HCT116 (cell line): Measurements from ENCODE around the gene SMARCD1. TPM values are rescaled to one million over a fixed set of nuclear protein-coding genes. Genes with fewer than 3 reads are reported as not detected.

Experiments used
- ATAC-seq: fragments of 200-7000 bp; cut with Tn5 transposase; 2 replicates; pipeline ENCODE4 v1.9.1; 2020; ENCODE audit warnings: mild to moderate bottlenecking, moderate library complexity
- BruUV-seq: library from RNA; stranded (reverse); fragments of 400-500 nt; replicated peaks from 2 replicates; lab custom pipeline; 2021; lab: Mats Ljungman, UMichigan
- CTCF ChIA-PET: fragments of 300-600 bp; sonication (Branson Sonifier 250); formaldehyde crosslinking; loops from one replicate; lab custom pipeline; 2021; ENCODE audit warnings: antibody characterized with exemption; lab: Charles Lee
- POLR2A ChIA-PET: fragments of 300-600, 350-600 bp; sonication (Branson Sonifier 250); formaldehyde crosslinking; loops from one replicate; lab custom pipeline; 2021; ENCODE audit warnings: antibody characterized with exemption; lab: Charles Lee
- RAD21 ChIA-PET, 2 experiments: fragments of 300-600 bp; sonication (Branson Sonifier 250); formaldehyde crosslinking; loops; one replicate each; lab custom pipeline; 2023; ENCODE audit warnings: low total read pairs in 2 of 2; ENCODE audit not compliant: uncharacterized antibody in 2 of 2, unreplicated experiment in 2 of 2, low non-redundant PET in 1 of 2; lab: Charles Lee
- DNase-seq: peaks from one replicate; pipeline ENCODE4 v3.0.0-alpha.2; 2010; ENCODE audit warnings: low read depth, low spot score
- H2AFZ ChIP-seq: fragments of 200-600 bp; shearing (Covaris generic), sonication (generic); 2 replicates; pipeline ENCODE4 v1.6.1; 2017; ENCODE audit warnings: low read depth, mixed run types, mixed read lengths, antibody characterized with exemption, low read length; ENCODE audit not compliant: poor library complexity, severe bottlenecking
- H3K27ac ChIP-seq: 2 replicates; pipeline ENCODE4 v1.5.1; 2012; ENCODE audit warnings: low read depth, low read length
- H3K27me3 ChIP-seq: fragments of 200-600 bp; sonication (generic); 2 replicates; pipeline ENCODE4 v1.6.1; 2016; ENCODE audit warnings: mixed run types, low read length, mixed read lengths; ENCODE audit not compliant: insufficient read depth
- H3K36me3 ChIP-seq, 2 experiments: fragments of 200-500 bp in 1 of 2; fragments of 200-600 bp in 1 of 2; sonication (Bioruptor generic) in 1 of 2; sonication (generic) in 1 of 2; 2 replicates each; pipeline versions ENCODE4 v1.5.1 to v1.6.1; 2014 to 2016; ENCODE audit warnings: low read length in 2 of 2, inconsistent platforms in 1 of 2, mixed read lengths in 1 of 2, mixed run types in 1 of 2; ENCODE audit not compliant: insufficient read depth in 2 of 2, control insufficient read depth in 1 of 2
- H3K4me1 ChIP-seq, 2 experiments: fragments of 200-600 bp in 1 of 2; sonication (generic) in 1 of 2; 2 replicates each; pipeline versions ENCODE4 v1.5.1 to v1.6.1; 2012 to 2017; ENCODE audit warnings: low read length in 2 of 2, inconsistent platforms in 1 of 2, mild to moderate bottlenecking in 1 of 2, mixed read lengths in 1 of 2, mixed run types in 1 of 2, moderate library complexity in 1 of 2; ENCODE audit not compliant: insufficient read depth in 2 of 2, control insufficient read depth in 1 of 2
- H3K4me2 ChIP-seq: fragments of 200-600 bp; sonication (generic); 2 replicates; pipeline ENCODE4 v1.6.1; 2017; ENCODE audit warnings: mixed run types, low read length, mixed read lengths
- H3K4me3 ChIP-seq, 2 experiments: fragments of 200-600 bp in 1 of 2; sonication (generic) in 1 of 2; replicated peaks in 1 of 2; 2 replicates each; pipeline ENCODE4 v1.5.1; 2011 to 2016; ENCODE audit warnings: low read length in 2 of 2, control low read depth in 1 of 2, low read depth in 1 of 2, mild to moderate bottlenecking in 1 of 2, mixed read lengths in 1 of 2, mixed run types in 1 of 2
- H3K79me2 ChIP-seq: fragments of 200-600 bp; sonication (generic); 2 replicates; pipeline ENCODE4 v1.6.1; 2017; ENCODE audit warnings: mild to moderate bottlenecking, mixed run types, low read length, moderate library complexity, mixed read lengths; ENCODE audit not compliant: insufficient read depth
- H3K9ac ChIP-seq: fragments of 200-600 bp; sonication (generic); 2 replicates; pipeline ENCODE4 v1.6.1; 2016; ENCODE audit warnings: low read length, mixed read lengths
- H3K9me2 ChIP-seq: fragments of 200-600 bp; sonication (generic), shearing (Covaris generic); 2 replicates; pipeline ENCODE4 v1.6.1; 2017; ENCODE audit warnings: mixed run types, mild to moderate bottlenecking, moderate library complexity; ENCODE audit not compliant: insufficient read depth
- H3K9me3 ChIP-seq, 2 experiments: fragments of 200-500 bp in 1 of 2; fragments of 200-600 bp in 1 of 2; sonication (Bioruptor generic) in 1 of 2; sonication (generic) in 1 of 2; 2 replicates each; pipeline ENCODE4 v1.6.1; 2014 to 2017; ENCODE audit warnings: low read length in 2 of 2, mixed read lengths in 2 of 2, inconsistent platforms in 1 of 2, low read depth in 1 of 2, mild to moderate bottlenecking in 1 of 2, mixed run types in 1 of 2, moderate library complexity in 1 of 2; ENCODE audit not compliant: control insufficient read depth in 1 of 2, insufficient read depth in 1 of 2
- H4K20me1 ChIP-seq: fragments of 200-600 bp; sonication (generic), shearing (Covaris generic); 2 replicates; pipeline ENCODE4 v1.6.1; 2017; ENCODE audit warnings: mixed run types, mild to moderate bottlenecking, moderate library complexity; ENCODE audit not compliant: insufficient read depth
- CEBPB ChIP-seq: IDR thresholded peaks from 2 replicates; pipeline ENCODE4 v1.6.1; 2012; ENCODE audit warnings: low read depth
- CTCF ChIP-seq, 3 experiments: fragments of 200-600 bp in 1 of 3; sonication (generic) in 1 of 3; IDR thresholded peaks in 2 of 3; conservative IDR thresholded peaks in 1 of 3; 2 replicates each; pipeline ENCODE4 v1.5.1; 2012 to 2017; ENCODE audit warnings: low read depth in 2 of 3, low read length in 2 of 3, antibody characterized with exemption in 1 of 3, borderline replicate concordance in 1 of 3, control low read depth in 1 of 3, mild to moderate bottlenecking in 1 of 3, mixed read lengths in 1 of 3, mixed run types in 1 of 3, moderate library complexity in 1 of 3; ENCODE audit not compliant: insufficient read depth in 1 of 3
- EGR1 ChIP-seq: IDR thresholded peaks from 2 replicates; pipeline ENCODE4 v1.6.1; 2012; ENCODE audit warnings: low read depth
- ELF1 ChIP-seq: IDR thresholded peaks from 2 replicates; pipeline ENCODE4 v1.6.1; 2012; ENCODE audit warnings: low read depth, borderline replicate concordance
- EZH2 ChIP-seq: fragments of 200-600 bp; sonication (generic); IDR thresholded peaks from 2 replicates; pipeline ENCODE4 v1.6.1; 2017; ENCODE audit warnings: antibody characterized with exemption, mixed run types
- FOSL1 ChIP-seq: IDR thresholded peaks from 2 replicates; pipeline ENCODE4 v1.6.1; 2012; ENCODE audit warnings: low read depth
- MAX ChIP-seq: IDR thresholded peaks from 2 replicates; pipeline ENCODE4 v1.6.1; 2012
- POLR2A ChIP-seq: IDR thresholded peaks from 2 replicates; pipeline ENCODE4 v1.7.0; 2011; ENCODE audit warnings: borderline replicate concordance; ENCODE audit not compliant: insufficient read depth, insufficient read length; ENCODE audit errors: extremely low read depth
- POLR2AphosphoS5 ChIP-seq: IDR thresholded peaks from 2 replicates; pipeline ENCODE4 v1.6.1; 2011; ENCODE audit warnings: mild to moderate bottlenecking, low read depth, low read length, moderate library complexity
- RAD21 ChIP-seq: IDR thresholded peaks from 2 replicates; pipeline ENCODE4 v1.6.1; 2012; ENCODE audit warnings: low read depth, mild to moderate bottlenecking
- REST ChIP-seq: IDR thresholded peaks from 2 replicates; pipeline ENCODE4 v1.6.1; 2012; ENCODE audit warnings: low read depth
- SIN3A ChIP-seq: IDR thresholded peaks from 2 replicates; pipeline ENCODE4 v1.6.1; 2012; ENCODE audit warnings: low read depth
- SP1 ChIP-seq: IDR thresholded peaks from 2 replicates; pipeline ENCODE4 v1.6.1; 2012; ENCODE audit warnings: low read depth
- SRF ChIP-seq: IDR thresholded peaks from 2 replicates; pipeline ENCODE4 v1.6.1; 2012; ENCODE audit warnings: low read depth
- TCF7L2 ChIP-seq: IDR thresholded peaks from 2 replicates; pipeline ENCODE4 v1.7.0; 2011; ENCODE audit warnings: borderline replicate concordance, inconsistent platforms; ENCODE audit not compliant: insufficient read depth, insufficient read length; ENCODE audit errors: extremely low read depth
- ZBTB33 ChIP-seq: IDR thresholded peaks from 2 replicates; pipeline ENCODE4 v1.6.1; 2011; ENCODE audit warnings: mild to moderate bottlenecking, low read length, moderate library complexity; ENCODE audit not compliant: insufficient replicate concordance; ENCODE audit errors: extremely low read depth
- ZFX ChIP-seq: fragments of 450-650 bp; IDR thresholded peaks from 2 replicates; pipeline ENCODE4 v1.6.1; 2017
- ZNF274 ChIP-seq: fragments of 200-500 bp; sonication (Bioruptor generic); IDR thresholded peaks from 2 replicates; pipeline ENCODE4 v1.6.1; 2014; ENCODE audit warnings: mild to moderate bottlenecking, low read depth, low read length, inconsistent platforms
- intact Hi-C: fragments of 100-400 bp; cut with micrococcal nuclease; formaldehyde crosslinking; loops from 2 replicates; pipeline ENCODE4 v1.10.0; 2022
- total RNA-seq: library from RNA; stranded (reverse); gene quantifications from one replicate; pipeline ENCODE4 v1.2.1, GENCODE V29; 2021; ENCODE audit not compliant: unreplicated experiment

Gene SMARCD1
- total RNA-seq, 1 experiment from 2014 or later = 64.8 TPM

GRCh38 chr12:50042693-50043092 lies 42.4 kb upstream of the SMARCD1 start:
- Histone ChIP-seq H3K4me2 (no peak overlapping the region), H2AFZ (no peak overlapping the region), H3K36me3 (no peaks in the 10 kb centered on the region), H3K27ac (no peak overlapping the region), H3K9me3 (no peaks in the 10 kb centered on the region), H4K20me1 (no peaks in the 10 kb centered on the region), H3K9me2 (no peaks in the 10 kb centered on the region), H3K4me1 (peaks cover 0 to 9% of the 10 kb centered on the region in 2 experiments; a peak in 2 of 4 replicates), H3K4me3 (no peak overlapping the region), H3K27me3 (no peaks in the 10 kb centered on the region), H3K79me2 (no peaks in the 10 kb centered on the region), H3K9ac (no peak overlapping the region)
- intact Hi-C loops = no loop called here
- RAD21 ChIA-PET = no interaction called here
- BruUV-seq = no TSS peak
- POLR2A ChIA-PET = no interaction called here
- DNase-seq = no peak
- ATAC-seq = no peak
- CTCF ChIA-PET = no interaction called here
- TF ChIP-seq TCF7L2 = no peak
- TF ChIP-seq MAX = no peak
- no peak for TF ChIP-seq FOSL1
- no peak for TF ChIP-seq EGR1
- TF ChIP-seq REST = no peak
- TF ChIP-seq ZFX = no peak
- no peak for TF ChIP-seq EZH2
- TF ChIP-seq RAD21 = no peak
- TF ChIP-seq SP1 = no peak
- no peak for TF ChIP-seq POLR2A
- no peak for TF ChIP-seq CTCF (IDR thresholded peaks at IDR 0.05 in 2 of 3, conservative IDR thresholded peaks at IDR 0.05 in 1 of 3; ENCODE audit: borderline replicate concordance in 1 of 3, insufficient read depth in 1 of 3, low read depth in 2 of 3, low read length in 2 of 3)
- TF ChIP-seq ZNF274 = no peak
- no peak for TF ChIP-seq POLR2AphosphoS5
- no peak for TF ChIP-seq SRF
- no peak for TF ChIP-seq ELF1
- TF ChIP-seq SIN3A = no peak
- TF ChIP-seq CEBPB = no peak
- no peak for TF ChIP-seq ZBTB33
